CD4-positive, alpha-beta T cell treated with Interleukin-15 for 4 hours (primary cell): ENCODE data around the gene OTOG.

Source experiments
- DNase-seq: peaks from one replicate; pipeline ENCODE4 v3.0.0-alpha.2; 2020; ENCODE audit warnings: low spot score

The OTOG gene

GRCh38 chr11:17651061-17651460, 104.0 kb downstream of the OTOG start:
- no peak for DNase-seq

DNA sequence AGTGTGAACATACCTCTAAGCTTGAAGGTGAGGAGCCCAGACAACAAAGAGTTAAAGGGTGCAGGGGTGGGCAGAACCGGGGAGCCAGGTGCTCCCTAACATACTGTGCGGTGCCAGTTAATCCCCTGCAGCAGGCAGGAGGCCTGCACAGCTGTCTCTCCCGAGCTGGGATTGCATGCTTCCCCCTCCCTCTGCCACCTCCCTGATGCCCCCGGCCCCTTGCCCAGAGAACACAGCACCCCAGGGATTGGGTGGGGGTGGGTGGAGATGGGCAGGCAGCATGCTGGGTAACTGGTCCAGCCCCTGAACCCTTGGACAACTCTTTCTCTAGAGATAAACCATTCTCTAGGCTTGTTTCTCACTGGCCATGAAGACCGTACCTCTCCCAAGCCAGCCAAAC, 104.6 kb downstream of the OTOG start:
- DNase-seq = no peak

- DNase-seq = no peak
These were observed 105.5 kb downstream of the OTOG start for GRCh38 chr11:17652556-17652955.

DNA sequence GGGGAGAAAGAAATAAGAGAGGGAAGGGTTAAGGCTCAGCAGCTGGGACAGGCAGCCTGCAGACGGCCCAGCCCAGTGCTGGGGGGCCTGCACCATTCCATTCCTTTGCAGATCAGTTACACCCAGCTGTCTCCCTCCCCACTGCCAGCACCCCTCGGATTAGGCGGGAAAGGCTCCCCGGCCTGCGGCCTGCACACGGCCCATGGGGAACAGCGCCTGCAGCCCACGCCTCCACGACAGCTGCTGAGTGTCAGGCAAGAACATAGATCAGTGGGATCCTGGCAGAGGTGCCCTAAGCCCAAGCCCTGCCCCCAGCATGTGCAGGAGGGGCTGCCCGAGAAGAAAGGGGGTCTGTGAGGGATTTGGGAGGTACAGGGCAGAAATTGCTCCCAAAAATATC, 106.6 kb downstream of the OTOG start:
- DNase-seq = no peak

GRCh38 chr11:17655682-17656081, 108.6 kb downstream of the OTOG start:
- no peak for DNase-seq

- DNase-seq = no peak
These were observed 111.2 kb downstream of the OTOG start for GRCh38 chr11:17658211-17658610.

DNA sequence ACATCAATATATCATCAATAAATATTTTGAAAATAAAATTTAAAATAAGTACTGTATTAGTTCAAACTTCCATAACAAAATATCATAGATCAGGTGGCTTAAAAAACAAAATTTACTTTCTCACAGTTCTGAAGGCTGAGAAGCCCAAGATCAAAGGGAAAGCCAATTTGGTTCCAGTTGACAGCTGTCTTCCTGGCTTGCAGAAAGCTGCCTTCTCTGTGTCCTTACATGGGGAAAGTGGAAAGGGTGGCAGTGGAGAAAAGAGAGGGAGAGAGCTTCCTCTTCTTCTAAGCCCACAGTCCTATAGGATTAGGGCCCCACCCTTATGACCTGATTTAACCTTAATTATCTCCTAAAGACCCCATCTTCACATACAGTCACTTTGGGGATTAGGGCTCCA, 121.1 kb downstream of the OTOG start:
- DNase-seq = no peak

- no peak for DNase-seq
These were observed 125.4 kb downstream of the OTOG start for GRCh38 chr11:17672469-17672868.

DNA sequence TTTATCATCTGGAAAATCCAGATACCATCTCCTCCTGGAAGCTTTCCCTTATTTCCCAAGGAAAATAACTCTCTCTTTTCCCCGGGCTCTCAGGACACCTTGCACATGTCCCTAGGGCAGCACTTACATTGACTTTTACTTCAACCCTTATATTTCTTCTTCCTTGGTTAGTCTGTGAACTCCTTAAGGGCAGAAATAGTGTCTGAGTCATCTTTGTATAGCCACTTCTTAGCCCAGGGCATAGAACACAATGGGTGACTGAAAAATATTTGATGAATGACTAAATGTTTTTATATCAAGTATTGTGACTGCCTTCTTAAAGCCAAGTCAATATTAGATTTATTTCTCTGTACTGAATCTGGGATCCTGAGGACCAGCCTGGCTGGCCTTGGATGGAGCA, 126.9 kb downstream of the OTOG start:
- DNase-seq = no peak

- DNase-seq = no peak
These were observed 135.8 kb downstream of the OTOG start for GRCh38 chr11:17682848-17683247.

DNA sequence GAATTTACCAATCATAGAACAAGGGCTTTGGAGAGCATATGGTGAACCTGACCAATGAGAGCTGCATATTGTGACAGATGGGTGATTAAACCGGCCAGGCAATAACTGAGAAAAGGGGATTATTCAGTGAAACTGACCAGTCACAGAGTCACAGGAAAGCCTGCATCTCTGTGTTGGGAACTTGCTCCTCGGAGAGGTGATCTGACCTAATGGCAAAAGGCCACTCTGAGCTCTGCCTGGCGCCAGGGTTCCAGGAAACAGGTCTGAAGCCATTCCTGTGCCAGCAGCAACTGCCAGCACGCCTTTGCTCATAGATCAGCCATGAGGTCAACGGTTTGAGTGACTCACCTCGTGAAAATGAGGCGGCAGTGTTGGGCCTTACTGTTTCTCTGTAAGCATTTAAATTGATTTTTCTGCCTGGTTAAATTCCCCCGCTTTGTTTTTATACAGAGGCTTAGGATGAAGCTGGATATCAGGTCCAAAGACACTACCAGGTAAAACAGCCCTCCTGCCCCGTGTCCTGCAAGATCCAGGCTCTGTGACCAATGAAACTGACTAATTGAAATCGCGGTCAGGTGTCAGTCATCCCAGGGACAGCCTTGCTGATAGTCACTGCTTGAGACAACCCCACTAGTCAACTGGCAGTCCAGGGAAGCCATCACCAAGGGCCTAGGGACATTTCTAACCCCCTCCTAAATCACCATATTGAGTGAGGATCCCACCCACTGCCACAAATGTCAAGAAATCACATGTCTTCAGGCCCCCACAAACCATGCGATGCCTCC, 136.5 kb downstream of the OTOG start:
- no peak for DNase-seq

- DNase-seq = no peak
These were observed 137.5 kb downstream of the OTOG start for GRCh38 chr11:17684550-17684949.

DNA sequence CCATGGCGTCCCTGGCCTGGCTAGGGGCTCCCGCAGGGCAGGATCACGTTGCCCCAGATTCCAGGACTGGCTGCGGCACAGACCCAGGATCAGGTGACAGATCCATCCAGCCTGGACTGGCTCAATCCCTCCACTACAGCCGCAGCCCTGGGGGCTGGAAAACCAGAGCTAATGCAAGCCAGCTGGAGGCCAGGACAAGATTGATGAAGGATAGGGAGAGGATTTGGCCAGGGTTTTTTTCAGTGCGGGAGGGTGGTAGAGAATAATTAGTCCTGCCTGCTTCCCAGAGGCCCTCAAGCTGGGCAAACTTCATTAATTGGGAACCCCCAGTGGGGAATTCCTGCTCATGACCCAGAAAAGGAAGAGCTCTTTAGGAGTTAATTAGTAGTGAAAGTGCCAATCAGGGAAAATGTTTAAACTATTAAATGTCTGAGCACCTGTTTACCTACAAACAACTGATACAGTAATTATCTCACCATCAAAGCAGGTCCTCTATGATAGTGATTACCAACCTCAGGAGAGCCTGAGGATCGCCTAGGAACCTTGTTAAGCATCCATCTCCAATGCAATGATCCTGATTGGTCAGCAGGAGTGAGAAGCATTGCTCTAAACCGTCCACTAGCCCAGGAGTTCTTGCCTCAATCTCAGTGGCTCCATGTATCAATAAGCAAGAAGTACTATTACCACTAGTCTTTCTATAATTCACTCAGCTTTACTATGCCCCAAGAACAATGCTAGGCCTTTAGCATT, 139.3 kb downstream of the OTOG start:
- DNase-seq = no peak

DNA sequence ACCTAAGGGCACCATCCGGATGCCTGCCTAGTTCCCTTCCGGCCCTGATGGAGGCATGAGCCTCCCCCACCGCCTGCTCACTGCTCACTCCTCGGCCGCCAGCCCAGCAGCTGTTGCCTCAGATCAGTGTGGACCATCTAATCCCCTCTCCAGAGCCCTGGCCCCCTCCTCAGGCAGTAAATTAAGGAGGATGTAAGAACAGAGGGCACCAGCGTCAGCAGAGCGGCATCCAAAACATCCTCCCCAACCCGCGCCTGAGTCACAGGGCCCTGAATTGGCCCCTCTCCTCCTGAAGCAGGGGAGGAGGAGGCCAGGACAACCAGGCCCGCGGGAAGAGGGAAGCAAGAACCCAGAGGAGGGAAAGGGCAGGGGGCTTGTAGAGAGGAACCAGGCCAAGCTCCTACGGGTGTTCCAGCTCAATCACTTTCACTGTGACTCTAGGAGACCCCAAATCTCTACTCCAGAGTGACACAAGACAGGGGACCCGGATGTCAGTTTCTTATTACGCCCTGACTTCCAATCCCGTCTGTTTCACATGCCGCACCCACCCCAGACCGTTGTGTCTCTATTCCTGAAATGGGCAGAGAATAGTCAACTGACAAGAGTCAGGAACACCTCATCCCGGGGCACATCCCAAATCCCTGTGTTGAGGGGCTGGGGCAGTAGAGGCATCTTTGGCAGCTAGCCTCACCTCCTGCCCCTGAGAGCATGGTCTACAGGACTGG, 141.0 kb downstream of the OTOG start:
- DNase-seq = no peak

DNA sequence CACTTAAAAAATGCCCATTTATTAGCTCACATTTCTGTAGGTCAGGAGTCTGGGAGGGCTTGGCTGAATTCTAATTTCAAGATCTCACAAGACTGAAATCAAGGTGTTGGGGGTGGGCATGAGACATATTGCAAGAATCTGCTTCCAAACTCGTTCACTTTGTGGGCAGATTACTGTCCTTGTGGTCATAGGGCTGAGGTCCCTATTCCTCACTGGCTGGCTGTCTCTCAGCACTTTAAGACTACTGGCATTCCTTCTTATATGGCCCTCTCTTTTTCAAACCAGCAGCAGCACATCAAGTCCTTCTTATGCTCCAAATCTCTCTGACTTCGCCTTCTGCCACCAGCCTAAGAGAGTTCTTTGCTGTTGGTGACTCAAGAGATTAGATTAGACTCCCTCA, 144.5 kb downstream of the OTOG start:
- DNase-seq = no peak

- DNase-seq = no peak
These were observed 144.9 kb downstream of the OTOG start for GRCh38 chr11:17691976-17692375.

DNA sequence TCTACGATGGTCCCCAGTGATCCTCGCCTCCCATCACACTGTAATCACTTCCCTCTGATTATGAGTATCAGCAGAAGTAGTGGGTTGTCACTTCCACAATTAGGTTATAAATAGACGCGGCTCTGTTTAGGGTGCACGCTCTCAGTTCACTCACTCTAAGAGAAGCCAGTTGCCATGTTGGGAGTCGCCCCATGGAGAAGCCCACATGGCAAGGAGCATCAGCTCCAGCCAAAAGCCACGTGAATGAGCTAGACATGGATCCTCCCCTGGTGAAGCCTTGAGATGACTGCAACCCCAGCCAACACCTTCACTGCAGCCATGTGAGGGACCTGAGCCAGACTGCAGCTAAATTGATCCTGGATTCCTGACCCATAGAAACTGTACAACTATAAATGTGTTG, 145.9 kb downstream of the OTOG start:
- DNase-seq = no peak

DNA sequence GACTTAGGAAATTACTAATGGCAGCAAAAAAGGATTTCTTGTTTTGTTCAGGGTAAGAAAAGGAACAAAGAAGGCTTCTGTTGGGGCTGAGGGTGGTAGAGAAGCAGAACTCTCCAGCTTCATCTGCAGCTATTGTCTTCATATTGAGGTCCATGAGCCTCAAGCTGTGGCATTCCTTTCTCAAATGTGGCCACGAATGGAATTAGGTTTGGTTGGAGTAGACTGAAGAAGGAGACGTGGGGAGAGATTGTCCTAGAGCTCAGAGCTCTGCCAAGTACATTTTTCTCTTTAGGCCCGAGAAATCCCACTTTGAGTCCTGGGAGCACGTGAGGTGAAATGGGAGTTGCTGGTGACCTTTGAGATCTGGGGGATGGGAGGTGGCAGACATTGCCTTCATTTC, 146.5 kb downstream of the OTOG start:
- DNase-seq = no peak

- DNase-seq = no peak
These were observed 147.5 kb downstream of the OTOG start for GRCh38 chr11:17694494-17695110.

DNA sequence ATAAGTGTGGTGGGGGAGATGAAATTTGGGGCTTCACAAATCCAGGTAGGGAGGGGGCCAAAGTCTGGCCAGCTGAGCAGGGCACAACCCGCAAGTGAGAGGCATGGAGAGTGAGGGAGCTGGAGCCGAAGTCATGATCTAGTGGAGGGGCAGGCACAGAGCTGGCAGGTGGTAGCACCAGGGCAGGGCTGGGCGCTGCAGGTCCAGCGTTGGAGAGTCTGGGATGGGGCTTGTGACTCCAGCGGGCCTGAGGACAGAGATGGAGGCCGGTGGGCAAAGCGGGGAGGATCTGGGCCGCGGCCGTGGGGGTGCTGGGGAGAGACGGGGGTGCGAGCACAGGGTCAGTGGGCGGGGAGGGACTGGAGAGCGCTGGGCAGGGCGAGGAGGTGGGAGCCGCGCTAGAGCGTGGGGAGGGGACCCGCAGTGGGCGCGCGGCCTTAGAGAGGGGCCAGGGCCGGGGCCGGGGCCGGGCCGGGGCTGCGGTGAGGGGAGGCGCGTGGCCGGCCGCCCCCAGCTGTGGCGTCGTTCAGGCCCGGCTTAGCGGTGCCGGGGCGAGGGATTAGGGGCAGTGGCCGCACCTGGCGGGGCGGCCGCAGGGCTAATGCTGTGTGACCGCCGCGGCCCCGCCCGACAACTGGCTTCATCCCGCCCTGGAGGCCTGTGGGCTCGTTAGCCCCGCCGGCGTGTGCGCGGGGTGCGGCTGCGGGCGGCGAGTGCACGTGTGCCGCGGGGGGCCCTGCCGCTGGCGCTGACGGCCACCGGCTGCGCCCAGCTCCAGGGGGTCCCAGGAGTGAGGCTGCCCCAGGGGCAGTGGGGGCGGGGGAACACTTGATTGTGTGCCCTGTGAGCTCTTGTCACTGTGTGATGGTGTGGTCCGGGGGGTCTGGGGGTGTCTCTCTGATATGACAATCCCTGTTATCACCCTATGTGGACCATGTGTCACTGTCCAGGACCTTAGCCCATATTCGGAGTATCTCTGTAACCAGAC, 148.7 kb downstream of the OTOG start:
- no peak for DNase-seq

- no peak for DNase-seq
These were observed 149.7 kb downstream of the OTOG start for GRCh38 chr11:17696741-17697140.
